MCF 10A (cell line): ENCODE data around the gene PPP2R5C. TPM values are rescaled to one million over a fixed set of nuclear protein-coding genes. Genes with fewer than 3 reads are reported as not detected.

Experiments used
- BruUV-seq: library from RNA; stranded (reverse); fragments of 400-500 nt; replicated peaks from 2 replicates; lab custom pipeline; 2021; lab: Mats Ljungman, UMichigan
- CTCF ChIA-PET: fragments of 300-600 bp; sonication (Branson Sonifier 250); formaldehyde crosslinking; extraction: SDS; loops from one replicate; lab custom pipeline; 2021; ENCODE audit warnings: antibody characterized with exemption, inconsistent platforms; lab: Yijun Ruan, JAX
- POLR2A ChIA-PET: fragments of 300-600, 350-650 bp; sonication (Branson Sonifier 250); formaldehyde crosslinking; extraction: SDS; loops from one replicate; lab custom pipeline; 2020; ENCODE audit warnings: antibody characterized with exemption, inconsistent platforms; lab: Yijun Ruan, JAX
- DNase-seq: peaks from one replicate; pipeline ENCODE4 v3.0.0-alpha.2; 2018; ENCODE audit not compliant: unreplicated experiment
- H3K27ac Mint-ChIP-seq: one replicate; pipeline ENCODE4 v1.8.0; 2022; ENCODE audit warnings: mild to moderate bottlenecking, low read depth, mixed read lengths; ENCODE audit not compliant: unreplicated experiment
- H3K27me3 Mint-ChIP-seq: one replicate; pipeline ENCODE4 v1.8.0; 2022; ENCODE audit warnings: mixed read lengths; ENCODE audit not compliant: insufficient read depth, unreplicated experiment
- H3K36me3 Mint-ChIP-seq: one replicate; pipeline ENCODE4 v1.8.0; 2022; ENCODE audit warnings: mild to moderate bottlenecking, moderate library complexity, mixed read lengths; ENCODE audit not compliant: insufficient read depth, unreplicated experiment
- H3K4me1 Mint-ChIP-seq: one replicate; pipeline ENCODE4 v1.8.0; 2022; ENCODE audit warnings: mixed read lengths; ENCODE audit not compliant: insufficient read depth, unreplicated experiment
- H3K4me3 Mint-ChIP-seq: one replicate; pipeline ENCODE4 v1.8.0; 2022; ENCODE audit warnings: mild to moderate bottlenecking, moderate library complexity, mixed read lengths; ENCODE audit not compliant: unreplicated experiment
- H3K9me3 Mint-ChIP-seq: one replicate; pipeline ENCODE4 v1.8.0; 2022; ENCODE audit warnings: mixed read lengths; ENCODE audit not compliant: unreplicated experiment
- CTCF ChIP-seq: fragments of 200-600 bp; IDR thresholded peaks from one replicate; pipeline ENCODE4 v1.8.0; 2022; ENCODE audit warnings: antibody characterized with exemption, mild to moderate bottlenecking; ENCODE audit not compliant: unreplicated experiment
- intact Hi-C: fragments of 100-400 bp; cut with micrococcal nuclease; formaldehyde crosslinking; loops from 2 replicates; pipeline ENCODE4 v1.14.1; 2022
- total RNA-seq: library from RNA; stranded (reverse); gene quantifications from 2 replicates; pipeline ENCODE4 v1.2.3, GENCODE V29; 2022

The PPP2R5C gene
- total RNA-seq, 1 experiment from 2014 or later, result 118 TPM

DNA sequence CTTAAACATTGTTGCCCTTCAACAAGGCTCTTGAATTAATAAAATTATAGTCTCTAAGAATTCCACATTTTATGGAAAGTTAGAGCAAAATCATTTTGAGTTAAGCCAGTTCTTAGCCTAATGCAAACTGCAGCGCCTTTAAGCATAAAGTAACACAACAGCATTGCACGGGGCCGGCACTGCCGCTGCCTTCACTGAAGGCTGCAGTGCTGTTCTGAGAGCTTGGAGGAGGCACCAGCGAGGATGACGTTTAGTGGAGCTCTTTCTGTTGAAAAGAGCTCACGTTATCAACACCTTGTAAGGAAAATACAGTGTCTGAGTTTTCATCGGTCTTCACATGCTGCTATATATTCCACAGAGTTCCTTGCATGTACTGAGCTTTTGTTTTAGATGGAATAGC is 164.6 kb downstream of the PPP2R5C start:
- H3K27me3 Mint-ChIP-seq, result no peaks in the 10 kb centered on the region
- H3K27ac Mint-ChIP-seq, result no peak overlapping the region
- H3K9me3 Mint-ChIP-seq, result no peaks in the 10 kb centered on the region
- H3K4me3 Mint-ChIP-seq, result no peak overlapping the region
- no peak for TF ChIP-seq CTCF
- intact Hi-C loops, result no loop called here
- peaks cover 51% of the 10 kb centered on the region for H3K36me3 Mint-ChIP-seq
- H3K4me1 Mint-ChIP-seq, result no peaks in the 10 kb centered on the region
- ChIA-PET CTCF (no interaction called here), POLR2A (interaction anchor here (0.7 kb wide), 1 partner anchor 262 kb away, joined by 3 read pairs; no protein-coding TSS in a partner anchor)
- BruUV-seq, result no TSS peak
- DNase-seq, result no peak

- BruUV-seq, result TSS peak; percentile 5
- no peaks in the 10 kb centered on the region for H3K9me3 Mint-ChIP-seq
- H3K27ac Mint-ChIP-seq, result no peak overlapping the region
- TF ChIP-seq CTCF, result no peak
- H3K27me3 Mint-ChIP-seq, result no peaks in the 10 kb centered on the region
- peaks cover 46% of the 10 kb centered on the region for H3K36me3 Mint-ChIP-seq
- ChIA-PET POLR2A (interaction anchor here (0.7 to 0.9 kb wide), 2 partner anchors 22 to 261 kb away, joined by 3 read pairs; no protein-coding TSS in a partner anchor), CTCF (no interaction called here)
- no peak overlapping the region for H3K4me3 Mint-ChIP-seq
- DNase-seq, result no peak
- H3K4me1 Mint-ChIP-seq, result no peaks in the 10 kb centered on the region
- intact Hi-C loops, result no loop called here
These were observed 165.1 kb downstream of the PPP2R5C start for GRCh38 chr14:101926620-101927019.

DNA sequence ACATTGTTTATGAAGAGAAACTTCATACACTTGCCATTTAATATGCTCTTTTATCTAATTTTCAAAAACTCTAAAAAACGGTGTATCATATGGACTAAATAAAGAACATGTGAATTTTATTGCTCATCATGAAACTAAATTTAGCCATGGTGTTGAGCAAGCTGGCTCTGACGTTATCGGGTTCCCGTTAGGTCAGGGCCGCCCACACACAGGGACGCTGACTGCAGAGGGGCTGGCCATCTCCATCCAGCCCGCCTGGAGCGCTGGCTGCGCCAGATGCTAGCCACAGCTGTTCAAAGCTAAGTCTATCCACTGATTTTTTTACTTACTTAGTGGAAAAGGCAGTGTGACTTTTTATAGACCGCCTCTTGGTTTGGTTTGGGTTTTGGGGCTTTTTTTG is 166.3 kb downstream of the PPP2R5C start:
- intact Hi-C loops, result no loop called here
- TF ChIP-seq CTCF, result no peak
- ChIA-PET POLR2A (no interaction called here), CTCF (no interaction called here)
- no peak overlapping the region for H3K27ac Mint-ChIP-seq
- no TSS peak for BruUV-seq
- H3K27me3 Mint-ChIP-seq, result no peaks in the 10 kb centered on the region
- peaks cover 38% of the 10 kb centered on the region for H3K36me3 Mint-ChIP-seq
- H3K9me3 Mint-ChIP-seq, result no peaks in the 10 kb centered on the region
- no peaks in the 10 kb centered on the region for H3K4me1 Mint-ChIP-seq
- no peak overlapping the region for H3K4me3 Mint-ChIP-seq
- peak; percentile 46 for DNase-seq

DNA sequence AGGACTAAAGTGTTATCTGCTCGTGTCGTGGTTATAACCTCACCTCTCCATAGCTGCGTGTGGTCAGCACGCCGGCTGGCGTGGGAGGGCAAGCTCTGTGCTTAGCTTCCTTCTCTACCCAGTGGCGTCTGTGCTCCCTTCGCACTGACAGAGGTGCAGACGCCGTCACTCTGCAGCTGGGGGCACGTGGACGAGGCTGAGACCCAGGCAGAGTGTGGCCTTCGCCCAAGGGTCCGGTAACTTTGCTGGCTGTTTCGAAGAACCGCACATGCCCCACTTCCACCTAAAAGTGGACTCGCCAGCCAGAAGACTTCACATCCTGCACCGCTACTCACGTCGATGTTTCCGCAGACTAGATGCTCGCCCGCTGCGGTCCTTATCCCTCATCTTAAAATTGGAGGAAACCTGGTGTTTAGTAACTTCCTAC is 166.9 kb downstream of the PPP2R5C start:
- CTCF ChIA-PET, result no interaction called here
- Mint-ChIP-seq H3K4me3 (no peak overlapping the region), H3K27me3 (no peaks in the 10 kb centered on the region), H3K4me1 (no peaks in the 10 kb centered on the region), H3K36me3 (peaks cover 35% of the 10 kb centered on the region), H3K27ac (no peak overlapping the region), H3K9me3 (no peaks in the 10 kb centered on the region)
- TF ChIP-seq CTCF, result no peak
- POLR2A ChIA-PET, result no interaction called here
- intact Hi-C loops, result no loop called here
- DNase-seq, result no peak
- BruUV-seq, result no TSS peak
